Stimulated activated CD4-positive, alpha-beta T cell treated with anti-CD3 and anti-CD28 coated beads, Interleukin-2, amount 100 ng/mL, for 4 hours (primary cell): ENCODE results near the gene ACR.
"Not testable (repeated sequence)": the region's sequence is repeated elsewhere in the genome, so short reads cannot be mapped to it uniquely, and the experiment has no call there.

ENCODE experiments used
- DNase-seq: peaks from one replicate; pipeline ENCODE4 v3.0.0-alpha.2; 2020; ENCODE audit warnings: low read depth

The ACR gene

GRCh38 chr22:50780244-50780643 is 42.2 kb downstream of the ACR start:
- DNase-seq, result not testable (repeated sequence)

- DNase-seq, result not testable (repeated sequence)
Observed at GRCh38 chr22:50782253-50782652, 44.2 kb downstream of the ACR start.

GRCh38 chr22:50783033-50783879 is 45.3 kb downstream of the ACR start, which contains the start of gene RABL2B:
TSS of gene RABL2B (minus strand) at chr22:50783636. CDS start at chr22:50782294, 1,342 bp downstream.
- peak; percentile 81 for DNase-seq

GRCh38 chr22:50783880-50784276 is 45.9 kb downstream of the ACR start:
- DNase-seq, result not testable (repeated sequence)

- not testable (repeated sequence) for DNase-seq
Observed at GRCh38 chr22:50785289-50785688, 47.3 kb downstream of the ACR start.

GRCh38 chr22:50786936-50787335 is 48.9 kb downstream of the ACR start:
- DNase-seq, result not testable (repeated sequence)
